Measurements from ENCODE around the gene C1QC.

- TF ChIP-seq CTCF (IDR thresholded peaks at IDR 0.05) (no peak), POLR2A (IDR thresholded peaks at IDR 0.05) (no peak)
Measured at GRCh38 chr1:22629886-22630285, 13.5 kb upstream of the C1QC start.

Measured in esophagus squamous epithelium (tissue), 4 donors.